ENCODE results near the gene BICDL2. TPM values are rescaled to one million over a fixed set of nuclear protein-coding genes. Genes with fewer than 3 reads are reported as not detected.

BICDL2 gene
- total RNA-seq, 1 donor from 2014 or later: not detected

DNA sequence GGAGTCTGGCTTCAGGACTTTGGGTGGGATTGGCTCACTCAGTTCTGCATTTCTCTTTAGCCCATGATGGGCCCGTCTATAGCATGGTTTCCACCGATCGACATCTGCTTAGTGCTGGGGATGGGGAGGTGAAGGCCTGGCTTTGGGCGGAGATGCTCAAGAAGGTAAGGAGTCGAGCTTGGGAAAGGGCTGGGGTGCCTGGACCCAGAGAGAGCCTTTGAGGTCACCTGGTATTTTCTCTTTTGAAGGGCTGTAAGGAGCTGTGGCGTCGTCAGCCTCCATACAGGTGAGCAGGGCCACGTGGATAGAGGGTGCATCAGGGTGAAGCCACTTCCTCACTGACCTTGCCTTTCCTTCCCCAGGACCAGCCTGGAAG is 10.8 kb downstream of the BICDL2 start:
- DNase-seq (ENCODE audit: low read depth in 2 of 2): no peak

DNA sequence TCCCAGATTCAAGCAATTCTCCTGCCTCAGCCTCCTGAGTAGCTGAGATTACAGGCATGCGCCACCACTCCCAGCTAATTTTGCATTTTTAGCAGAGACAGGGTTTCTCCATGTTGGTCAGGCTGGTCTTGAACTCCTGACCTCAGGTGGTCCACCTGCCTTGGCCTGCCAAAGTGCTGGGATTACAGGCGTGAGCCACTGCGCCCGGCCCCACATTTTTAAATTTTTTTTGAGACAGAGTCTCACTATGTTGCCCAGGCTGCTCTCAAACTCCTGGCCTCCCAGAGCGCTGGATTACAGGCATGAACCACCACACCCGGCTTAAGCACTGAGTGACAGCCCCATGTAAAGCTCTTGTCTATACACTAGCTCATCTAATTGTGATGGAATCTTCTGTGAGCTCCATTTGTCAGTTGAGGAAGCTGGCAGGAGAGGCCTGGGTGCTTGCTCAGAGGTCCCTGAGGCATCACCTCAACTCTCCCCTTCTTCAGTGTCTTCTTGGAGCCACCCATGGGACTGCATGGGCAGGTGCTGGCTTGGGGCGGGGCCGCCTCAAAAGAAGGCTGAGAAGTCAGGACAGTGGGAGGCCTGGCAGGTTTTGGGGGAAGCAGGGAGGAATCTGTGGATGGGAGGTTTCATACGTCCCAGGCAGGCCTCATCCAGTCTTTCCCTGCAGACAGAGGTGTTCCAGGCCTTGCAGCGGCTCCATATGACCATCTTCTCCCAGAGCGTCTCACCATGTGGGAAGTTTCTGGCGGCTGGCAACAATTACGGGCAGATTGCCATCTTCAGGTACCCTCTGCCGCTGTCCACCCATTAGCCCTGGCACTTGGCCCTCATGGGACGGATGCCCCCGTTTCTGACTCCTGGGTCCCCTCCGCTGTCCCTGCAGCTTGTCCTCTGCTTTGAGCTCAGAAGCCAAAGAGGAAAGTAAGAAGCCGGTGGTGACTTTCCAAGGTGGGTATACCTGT is 11.4 kb downstream of the BICDL2 start:
- no peak for DNase-seq (ENCODE audit: low read depth in 2 of 2)

DNA sequence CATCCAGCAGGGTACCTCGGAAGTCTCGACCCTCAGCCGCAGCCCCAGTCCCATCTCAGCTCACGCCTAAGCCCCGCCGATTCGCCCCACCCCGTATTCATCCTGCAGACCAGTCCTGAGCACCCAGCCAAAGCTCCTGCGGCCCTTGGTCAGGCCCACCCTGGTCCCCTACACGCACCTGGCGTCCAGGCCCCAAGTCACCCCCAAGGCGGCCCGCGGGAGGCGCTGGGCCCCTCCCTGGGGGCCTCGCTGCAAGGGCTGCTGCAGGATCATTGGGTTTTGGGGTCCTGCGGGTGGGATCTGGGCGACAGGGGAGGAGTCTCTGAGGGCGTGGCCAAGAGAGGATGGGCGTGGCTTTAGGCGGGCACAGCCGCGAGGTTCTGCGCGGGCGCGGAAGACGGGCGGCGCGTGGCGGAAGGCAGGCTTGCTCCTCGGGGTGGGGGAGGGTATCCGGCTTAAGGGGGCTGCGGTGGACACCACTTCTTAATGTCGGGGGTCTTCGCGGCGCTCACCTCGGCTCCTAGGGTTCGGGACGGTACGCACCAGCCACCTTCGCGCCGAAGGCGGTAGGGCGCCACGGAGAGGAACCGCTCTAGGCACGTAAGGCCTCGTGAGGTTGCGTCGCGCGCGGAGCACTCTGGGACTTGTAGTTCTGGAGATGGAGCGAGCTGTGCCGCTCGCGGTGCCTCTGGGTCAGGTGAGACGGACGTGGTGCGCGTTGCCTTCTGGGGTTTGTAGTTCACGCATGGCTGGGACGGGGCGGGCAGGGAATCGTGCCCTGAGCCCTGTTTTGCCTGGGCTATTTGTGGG is 12.9 kb downstream of the BICDL2 start, which contains the start of the genes HCFC1R1 and THOC6:
TSS of gene HCFC1R1 (minus strand) at position 274 of the 810 bp plus-strand sequence. CDS start at position 273, 1 bp downstream.
TSS of gene THOC6 (plus strand) at position 367 of the 810 bp plus-strand sequence. CDS start at position 659, 292 bp downstream.
- DNase-seq (ENCODE audit: low read depth in 2 of 2): peak; percentile 99

DNA sequence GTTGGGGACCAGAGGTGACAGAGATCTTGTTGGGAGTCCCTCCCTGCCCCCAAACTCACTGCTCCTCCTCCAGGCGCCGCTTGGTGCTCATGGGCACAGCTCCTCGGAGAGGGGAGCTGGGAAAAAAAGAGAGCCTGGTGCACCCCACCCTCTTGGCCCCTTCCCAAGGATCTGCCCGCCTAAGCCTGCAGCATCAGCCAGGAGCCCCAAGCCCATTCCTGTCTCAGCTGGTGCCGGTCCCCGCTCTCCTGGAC is 13.4 kb downstream of the BICDL2 start:
- no peak for DNase-seq (ENCODE audit: low read depth in 2 of 2)

DNA sequence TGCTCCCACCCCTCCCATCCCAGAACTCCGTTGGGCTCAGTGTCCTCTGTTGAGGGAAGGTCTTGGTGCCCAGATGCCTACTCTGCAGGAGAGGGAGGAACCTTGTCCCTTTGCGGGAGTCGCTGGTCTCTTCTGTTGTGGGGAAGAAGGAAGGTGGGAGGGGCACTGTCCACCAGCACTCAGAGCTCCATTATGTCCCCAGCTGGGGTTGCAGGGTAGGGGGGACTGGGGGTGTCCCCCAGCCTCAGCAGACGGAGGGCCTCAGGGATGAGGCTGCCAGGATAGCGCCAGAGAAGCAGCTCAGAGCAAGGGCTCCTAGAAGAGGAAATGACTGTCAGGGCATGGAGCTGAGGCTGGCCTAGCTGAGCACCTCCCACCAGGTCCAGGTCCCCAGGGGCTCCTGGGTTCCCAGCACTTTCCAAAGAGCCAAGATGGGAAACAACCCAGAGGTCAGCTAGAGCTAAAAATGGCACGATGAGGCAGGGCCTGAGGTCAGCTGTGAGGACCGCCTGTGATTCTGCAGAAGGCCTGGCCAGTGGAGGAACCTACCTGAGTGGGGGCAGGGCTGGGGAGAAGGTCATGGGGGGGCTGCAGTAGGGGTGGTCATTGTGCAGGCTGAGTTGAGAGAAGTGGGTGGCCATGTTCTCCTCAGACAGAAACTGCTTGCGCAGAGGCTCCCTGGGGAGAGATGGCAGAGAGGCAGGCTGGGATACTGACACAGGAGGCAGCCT is 13.9 kb downstream of the BICDL2 start:
- DNase-seq (ENCODE audit: low read depth in 2 of 2): no peak

DNA sequence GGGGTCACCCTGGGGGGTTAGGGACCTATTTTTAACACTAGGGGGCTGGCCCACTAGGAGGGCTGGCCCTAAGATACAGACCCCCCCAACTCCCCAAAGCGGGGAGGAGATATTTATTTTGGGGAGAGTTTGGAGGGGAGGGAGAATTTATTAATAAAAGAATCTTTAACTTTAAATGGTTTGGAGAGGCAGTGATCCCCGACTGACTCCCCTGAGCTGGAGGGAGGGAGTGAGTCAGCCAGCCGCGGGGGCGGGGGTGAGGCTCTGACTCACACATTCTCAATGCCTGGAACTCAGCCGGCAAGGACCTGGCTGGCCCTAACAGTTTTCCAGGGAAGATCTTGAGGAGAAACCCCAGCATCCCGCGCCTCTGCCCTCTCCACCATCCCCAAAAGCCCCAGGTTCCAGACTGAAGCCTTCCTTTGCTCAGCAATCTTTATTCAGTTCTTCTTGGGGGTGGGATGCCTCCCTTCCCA is 14.5 kb downstream of the BICDL2 start:
- peak; percentile 82 to 95 for DNase-seq (ENCODE audit: low read depth in 2 of 2)

DNA sequence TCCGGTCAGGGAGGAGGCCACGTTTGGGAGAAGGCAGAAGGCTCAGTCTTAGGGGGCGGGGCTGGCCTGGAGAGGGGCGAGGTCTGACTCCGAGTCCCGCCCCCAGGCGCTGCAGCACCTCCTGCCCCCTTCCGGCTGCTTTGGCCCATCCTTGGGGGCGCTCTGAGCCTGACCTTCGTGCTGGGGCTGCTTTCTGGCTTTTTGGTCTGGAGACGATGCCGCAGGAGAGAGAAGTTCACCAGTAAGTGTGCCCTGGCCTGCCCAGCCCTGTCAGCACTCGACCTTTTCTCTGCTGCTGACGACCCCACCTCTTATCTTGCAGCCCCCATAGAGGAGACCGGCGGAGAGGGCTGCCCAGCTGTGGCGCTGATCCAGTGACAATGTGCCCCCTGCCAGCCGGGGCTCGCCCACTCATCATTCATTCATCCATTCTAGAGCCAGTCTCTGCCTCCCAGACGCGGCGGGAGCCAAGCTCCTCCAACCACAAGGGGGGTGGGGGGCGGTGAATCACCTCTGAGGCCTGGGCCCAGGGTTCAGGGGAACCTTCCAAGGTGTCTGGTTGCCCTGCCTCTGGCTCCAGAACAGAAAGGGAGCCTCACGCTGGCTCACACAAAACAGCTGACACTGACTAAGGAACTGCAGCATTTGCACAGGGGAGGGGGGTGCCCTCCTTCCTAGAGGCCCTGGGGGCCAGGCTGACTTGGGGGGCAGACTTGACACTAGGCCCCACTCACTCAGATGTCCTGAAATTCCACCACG is 15.1 kb downstream of the BICDL2 start:
- DNase-seq (ENCODE audit: low read depth in 2 of 2): peak in 1 of 2 donors; percentile 77

DNA sequence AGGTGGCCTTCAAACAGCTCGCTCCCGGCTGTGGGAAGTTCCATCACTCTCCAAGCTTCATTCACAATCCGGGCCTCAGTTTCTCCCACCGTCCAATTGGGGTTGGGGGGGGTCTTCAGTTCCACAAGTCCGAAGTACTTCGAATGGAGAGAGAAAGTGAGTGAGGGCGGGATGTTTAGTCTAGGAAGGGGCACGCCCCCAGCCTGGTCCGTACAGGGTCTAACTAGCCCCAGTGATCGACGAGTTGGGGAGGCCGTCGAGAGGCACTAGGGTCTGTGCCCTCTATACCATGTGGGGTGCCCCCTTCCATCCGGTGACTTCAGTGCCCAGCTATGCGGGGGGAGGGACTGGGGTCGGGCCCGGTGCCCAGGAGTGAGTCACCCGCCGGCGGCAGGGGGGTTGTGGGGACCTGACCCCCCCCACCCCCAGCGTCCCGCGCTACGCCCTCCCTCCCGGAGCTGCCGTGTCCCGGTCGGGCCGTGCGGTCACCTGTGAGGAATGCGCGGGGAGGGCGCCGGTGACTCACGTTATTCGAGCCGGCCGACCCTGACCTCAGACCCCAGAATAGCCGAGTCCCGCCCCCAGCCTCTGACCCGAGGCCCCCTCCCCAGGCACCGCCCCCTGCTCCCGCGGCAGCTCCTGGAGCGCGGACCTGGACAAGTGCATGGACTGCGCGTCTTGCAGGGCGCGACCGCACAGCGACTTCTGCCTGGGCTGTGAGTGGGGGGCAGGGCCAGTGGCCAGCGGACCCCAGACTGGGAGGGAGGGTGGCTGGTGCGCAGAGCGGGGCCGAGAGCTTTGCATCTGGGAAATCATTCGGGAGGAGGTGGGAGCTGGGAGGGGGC is 15.9 kb downstream of the BICDL2 start:
- peak; percentile 87 to 91 for DNase-seq (ENCODE audit: low read depth in 2 of 2)

DNA sequence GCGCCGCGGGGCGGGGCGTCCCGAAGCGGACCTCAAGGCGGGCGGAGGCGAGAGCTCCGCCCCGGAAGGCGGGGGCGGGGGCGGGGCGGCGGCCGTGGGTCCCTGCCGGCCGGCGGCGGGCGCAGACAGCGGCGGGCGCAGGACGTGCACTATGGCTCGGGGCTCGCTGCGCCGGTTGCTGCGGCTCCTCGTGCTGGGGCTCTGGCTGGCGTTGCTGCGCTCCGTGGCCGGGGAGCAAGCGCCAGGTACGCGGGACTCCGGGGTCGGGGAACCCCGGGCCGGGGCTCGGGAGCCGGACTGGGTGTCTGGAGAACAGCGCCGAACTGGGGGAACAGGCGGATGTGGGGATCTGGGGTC is 16.5 kb downstream of the BICDL2 start, which contains the start of gene TNFRSF12A:
TSS of gene TNFRSF12A (plus strand) at position 122 of the 357 bp plus-strand sequence. CDS start at position 152, 30 bp downstream.
- DNase-seq (ENCODE audit: low read depth in 2 of 2): peak; percentile 78 to 79

DNA sequence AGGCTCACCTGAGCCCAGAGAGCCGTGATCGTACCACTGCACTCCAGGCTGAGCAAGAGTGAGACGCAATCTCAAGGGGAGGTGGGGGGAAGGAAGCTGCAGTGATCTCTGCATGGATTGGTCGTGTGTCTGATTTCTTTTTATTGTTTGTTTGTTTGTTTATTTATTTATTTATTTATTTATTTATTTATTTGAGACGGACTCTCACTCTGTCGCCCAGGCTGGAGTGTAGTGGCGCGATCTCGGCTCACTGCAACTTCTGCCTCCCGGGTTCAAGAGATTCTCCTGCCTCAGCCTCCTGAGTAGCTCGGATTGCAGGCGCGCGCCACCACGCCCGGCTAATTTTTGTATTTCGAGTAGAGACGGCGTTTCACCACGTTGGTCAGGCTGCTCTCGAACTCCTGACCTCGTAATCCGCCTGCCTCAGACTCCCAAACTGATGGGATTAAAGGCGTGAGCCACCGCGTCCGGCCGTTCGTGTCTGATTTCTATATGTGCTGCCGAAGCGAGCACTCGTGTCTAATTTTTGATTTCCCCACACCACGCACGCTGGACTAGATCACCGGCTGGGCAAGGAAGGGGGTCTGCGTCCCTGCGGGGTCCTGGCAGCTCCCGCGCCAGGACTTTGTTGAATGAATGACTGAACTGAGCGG is 17.0 kb downstream of the BICDL2 start:
- no peak for DNase-seq (ENCODE audit: low read depth in 2 of 2)

DNA sequence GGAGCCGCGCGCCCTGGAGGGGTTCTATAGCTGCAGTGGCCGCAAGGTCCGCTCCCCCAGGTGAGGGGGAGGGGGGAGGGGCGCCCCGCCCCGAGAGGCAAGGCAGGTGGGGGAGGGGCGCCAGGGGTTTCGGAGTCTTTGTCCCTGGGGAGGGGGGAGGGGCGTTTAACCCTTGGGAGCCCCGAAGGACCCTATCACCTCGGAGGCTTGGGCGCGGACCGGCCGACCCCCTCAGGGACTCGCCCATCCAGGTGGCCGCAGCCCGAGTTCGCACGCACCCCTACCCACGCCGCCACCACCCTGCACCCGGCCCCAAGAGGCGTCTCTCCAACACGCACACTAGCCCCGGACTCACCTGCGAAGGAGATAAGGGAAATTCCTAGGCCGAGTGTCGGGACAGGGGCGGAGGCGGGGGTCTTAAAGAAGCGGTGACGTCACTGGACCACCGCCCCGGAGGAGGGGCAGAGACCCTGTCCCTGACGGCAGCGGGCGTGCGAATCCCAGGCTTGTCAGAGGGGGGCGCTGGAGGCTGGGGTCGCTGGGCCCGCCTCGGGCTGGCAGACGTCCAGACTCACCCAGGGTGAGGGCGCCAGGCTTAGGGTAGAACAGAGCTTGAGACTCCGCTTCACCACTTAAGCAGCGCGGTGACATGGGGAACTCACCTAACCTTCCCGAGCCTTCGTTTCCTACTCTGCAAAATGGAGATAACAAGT is 18.8 kb downstream of the BICDL2 start, which contains the start of gene CLDN6:
TSS of gene CLDN6 (minus strand) at position 390 of the 713 bp plus-strand sequence. CDS start 2,162 bp downstream, outside the sequence.
- DNase-seq (ENCODE audit: low read depth in 2 of 2): no peak

DNA sequence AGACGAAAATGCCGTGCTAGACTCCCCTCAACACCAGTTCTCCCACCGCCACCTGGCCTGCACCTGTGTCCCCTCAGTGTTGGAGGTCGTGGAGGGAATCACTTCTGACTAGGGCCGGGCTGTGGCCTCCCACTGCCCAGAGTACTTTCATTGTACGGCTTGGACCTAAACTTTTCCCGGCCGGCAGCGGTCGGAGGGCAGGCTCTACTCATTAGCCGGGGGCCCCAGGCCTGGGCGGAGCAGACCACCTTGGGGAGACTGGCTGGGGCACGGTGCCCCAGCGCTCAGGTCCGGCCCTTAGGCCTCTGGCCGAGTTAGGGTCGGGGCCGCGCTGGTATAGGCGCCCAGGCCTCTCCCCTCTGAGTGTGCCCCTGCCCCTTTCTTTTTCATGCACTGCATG is 19.4 kb downstream of the BICDL2 start:
- no peak for DNase-seq (ENCODE audit: low read depth in 2 of 2)

DNA sequence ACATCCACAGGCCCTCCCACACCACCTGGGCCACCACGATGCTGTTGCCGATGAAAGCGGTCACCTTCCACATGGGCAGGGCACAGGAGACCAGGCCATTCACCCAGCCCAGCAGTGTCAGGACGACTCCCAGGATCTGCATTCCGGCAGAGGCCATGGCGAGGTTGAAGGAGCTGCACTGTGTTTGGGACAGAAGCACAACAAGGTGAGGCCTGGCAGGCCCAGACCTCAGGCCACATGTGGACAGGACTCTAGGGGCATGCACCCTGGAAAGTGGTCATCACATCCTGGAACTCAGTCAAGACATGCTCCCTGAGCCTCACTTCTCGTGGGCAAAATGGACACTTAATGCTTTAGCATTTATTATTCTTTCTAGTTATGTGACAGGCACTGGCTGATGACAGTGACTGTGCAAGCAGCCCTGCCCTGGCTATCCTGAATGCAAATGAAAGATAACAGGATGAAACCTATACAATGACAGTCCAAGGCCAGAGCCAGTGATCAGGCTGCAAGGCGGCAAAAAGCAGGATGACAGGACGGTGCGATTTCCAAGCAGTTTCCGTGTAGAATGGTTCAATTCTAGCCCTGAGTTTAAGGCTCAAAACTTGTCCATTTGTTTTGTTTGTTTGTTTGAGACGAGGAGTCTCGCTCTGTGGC is 20.8 kb downstream of the BICDL2 start:
- DNase-seq (ENCODE audit: low read depth in 2 of 2): no peak

DNA sequence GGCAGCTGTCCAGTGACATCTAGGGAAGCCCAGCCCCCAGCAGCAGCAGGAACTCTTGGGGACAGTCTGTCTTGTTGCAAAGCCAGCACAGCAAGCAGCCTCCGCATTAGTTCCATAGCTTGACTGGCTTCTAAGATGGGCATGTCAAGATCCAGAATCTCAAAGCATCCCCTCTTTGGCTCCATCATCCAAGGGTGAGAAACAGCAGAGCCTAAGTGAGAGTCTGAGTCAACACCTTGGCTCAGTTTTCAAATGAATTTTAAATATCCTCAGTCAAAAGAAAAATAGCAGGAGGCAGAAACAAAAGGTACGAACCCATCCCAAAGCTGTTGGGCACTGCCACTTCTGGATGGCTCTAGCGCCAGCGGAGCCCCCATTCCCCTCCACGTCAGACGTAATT is 21.8 kb downstream of the BICDL2 start:
- DNase-seq (ENCODE audit: low read depth in 2 of 2): no peak

DNA sequence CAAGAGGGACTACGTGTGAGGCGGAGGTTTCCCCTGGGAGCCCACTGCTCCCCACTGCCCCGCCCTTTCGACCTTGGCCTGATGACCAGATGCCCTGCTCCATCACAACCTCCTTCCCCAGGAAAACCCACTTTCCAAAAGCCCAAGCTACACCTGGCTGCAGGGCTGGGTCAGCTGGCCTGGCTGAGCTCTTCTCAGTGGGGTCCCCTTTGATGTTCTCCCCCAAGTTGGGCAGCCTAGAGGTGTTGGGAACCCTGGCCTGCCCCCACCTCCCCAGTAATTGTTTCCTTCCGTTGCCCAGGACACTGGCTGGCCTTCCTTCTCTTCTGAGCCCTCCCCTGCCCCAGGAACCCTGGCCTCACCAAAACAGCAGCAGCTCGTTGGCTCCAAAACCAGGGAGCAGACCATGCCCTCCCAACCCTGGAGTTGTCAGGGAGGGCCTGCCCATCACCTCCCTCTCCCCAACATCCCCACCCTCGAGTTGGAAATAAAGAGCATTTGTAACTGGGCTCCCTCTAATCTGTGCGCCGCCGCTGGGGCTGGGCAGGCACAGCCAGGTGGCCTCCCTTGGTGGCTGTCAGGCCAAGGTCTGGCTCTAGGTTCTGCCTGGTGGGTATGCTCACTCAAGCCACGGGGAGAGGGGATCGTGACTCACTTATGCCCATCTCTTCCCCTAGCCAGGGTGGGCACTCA is 22.6 kb downstream of the BICDL2 start:
- DNase-seq (ENCODE audit: low read depth in 2 of 2): no peak

DNA sequence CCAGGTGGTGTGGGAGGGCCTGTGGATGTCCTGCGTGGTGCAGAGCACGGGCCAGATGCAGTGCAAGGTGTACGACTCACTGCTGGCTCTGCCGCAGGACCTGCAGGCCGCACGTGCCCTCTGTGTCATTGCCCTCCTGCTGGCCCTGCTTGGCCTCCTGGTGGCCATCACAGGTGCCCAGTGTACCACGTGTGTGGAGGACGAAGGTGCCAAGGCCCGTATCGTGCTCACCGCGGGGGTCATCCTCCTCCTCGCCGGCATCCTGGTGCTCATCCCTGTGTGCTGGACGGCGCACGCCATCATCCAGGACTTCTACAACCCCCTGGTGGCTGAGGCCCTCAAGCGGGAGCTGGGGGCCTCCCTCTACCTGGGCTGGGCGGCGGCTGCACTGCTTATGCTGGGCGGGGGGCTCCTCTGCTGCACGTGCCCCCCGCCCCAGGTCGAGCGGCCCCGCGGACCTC is 23.2 kb downstream of the BICDL2 start:
- DNase-seq (ENCODE audit: low read depth in 2 of 2): no peak

DNA sequence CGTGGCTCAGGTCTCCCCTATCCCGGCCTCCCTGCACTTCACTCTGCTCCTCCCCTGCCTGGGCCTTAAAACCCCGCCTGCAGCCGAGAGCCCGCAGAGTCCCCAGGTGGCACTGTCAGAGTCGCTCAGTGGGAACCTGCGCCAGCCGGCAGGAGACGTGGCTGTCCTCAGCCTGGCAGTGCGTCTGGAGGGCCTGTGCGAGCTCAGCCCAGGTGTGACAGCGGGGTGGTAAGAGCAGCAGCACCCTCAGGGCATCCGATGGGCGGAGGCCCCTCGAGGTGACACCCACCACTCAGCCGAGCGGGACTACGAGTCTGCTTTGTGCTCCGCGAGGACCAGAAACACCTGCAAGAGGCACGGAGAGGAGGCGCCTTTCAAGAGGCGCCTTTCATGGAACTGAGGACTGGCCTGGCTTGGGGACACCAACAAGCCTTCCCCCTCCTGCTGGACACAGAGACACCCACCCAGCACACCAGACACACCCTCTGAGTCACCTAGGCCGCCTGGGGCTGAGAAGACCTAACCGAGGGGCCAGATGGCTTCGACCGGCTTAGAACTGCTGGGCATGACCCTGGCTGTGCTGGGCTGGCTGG is 23.8 kb downstream of the BICDL2 start, which contains the start of gene CLDN9:
TSS of gene CLDN9 (plus strand) at position 96 of the 593 bp plus-strand sequence. CDS start at position 536, 440 bp downstream.
- DNase-seq (ENCODE audit: low read depth in 2 of 2): no peak

Measured in lung microvascular endothelial cell (primary cell).